T-helper 1 cell treated with Interleukin-12 subunit alpha and Interleukin-12 subunit beta and Interleukin-4 antibody, amounts not matched to agents 30 μg/mL and 1 μg/mL, for 36 hours (primary cell): Measurements from ENCODE around the gene ATP13A1.
"Not testable (repeated sequence)": the region's sequence is repeated elsewhere in the genome, so short reads cannot be mapped to it uniquely, and the experiment has no call there.

Source experiments
- H3K27ac Mint-ChIP-seq: one replicate; pipeline ENCODE4 v1.8.0; 2021; ENCODE audit warnings: mild to moderate bottlenecking, mixed read lengths
- H3K27me3 Mint-ChIP-seq: one replicate; pipeline ENCODE4 v1.8.0; 2021; ENCODE audit warnings: low read depth, mixed read lengths
- H3K36me3 Mint-ChIP-seq: one replicate; pipeline ENCODE4 v1.8.0; 2021; ENCODE audit warnings: low read depth, mixed read lengths
- H3K4me1 Mint-ChIP-seq: one replicate; pipeline ENCODE4 v1.8.0; 2021; ENCODE audit warnings: low read depth, mixed read lengths
- H3K4me3 Mint-ChIP-seq: one replicate; pipeline ENCODE4 v1.8.0; 2021; ENCODE audit warnings: mild to moderate bottlenecking, moderate library complexity, mixed read lengths
- H3K9me3 Mint-ChIP-seq: one replicate; pipeline ENCODE4 v1.8.0; 2021; ENCODE audit warnings: mixed read lengths

Gene ATP13A1

GRCh38 chr19:19626516-19627472 is 36.7 kb downstream of the ATP13A1 start:
- peak overlapping the region; percentile 97 for H3K4me3 Mint-ChIP-seq
- peak overlapping the region; percentile 96 for H3K27ac Mint-ChIP-seq
- peaks cover 15% of the 10 kb centered on the region for H3K4me1 Mint-ChIP-seq
- H3K36me3 Mint-ChIP-seq, result peaks cover 28% of the 10 kb centered on the region
- H3K27me3 Mint-ChIP-seq, result no peaks in the 10 kb centered on the region
- no peaks in the 10 kb centered on the region for H3K9me3 Mint-ChIP-seq

- H3K4me1 Mint-ChIP-seq, result peaks cover 20% of the 10 kb centered on the region
- no peak overlapping the region for H3K4me3 Mint-ChIP-seq
- no peaks in the 10 kb centered on the region for H3K9me3 Mint-ChIP-seq
- no peak overlapping the region for H3K27ac Mint-ChIP-seq
- H3K36me3 Mint-ChIP-seq, result peaks cover 24% of the 10 kb centered on the region
- H3K27me3 Mint-ChIP-seq, result no peaks in the 10 kb centered on the region
Observed at GRCh38 chr19:19624032-19624570, 39.4 kb downstream of the ATP13A1 start.

GRCh38 chr19:19623383-19623782 is 40.1 kb downstream of the ATP13A1 start:
- no peaks in the 10 kb centered on the region for H3K9me3 Mint-ChIP-seq
- peaks cover 24% of the 10 kb centered on the region for H3K36me3 Mint-ChIP-seq
- H3K4me3 Mint-ChIP-seq, result no peak overlapping the region
- H3K27ac Mint-ChIP-seq, result no peak overlapping the region
- peaks cover 24% of the 10 kb centered on the region for H3K4me1 Mint-ChIP-seq
- H3K27me3 Mint-ChIP-seq, result no peaks in the 10 kb centered on the region

- H3K4me1 Mint-ChIP-seq, result peaks cover 37% of the 10 kb centered on the region
- no peaks in the 10 kb centered on the region for H3K27me3 Mint-ChIP-seq
- H3K36me3 Mint-ChIP-seq, result peaks cover 26% of the 10 kb centered on the region
- H3K9me3 Mint-ChIP-seq, result no peaks in the 10 kb centered on the region
- peak overlapping the region; percentile 31 for H3K27ac Mint-ChIP-seq
- no peak overlapping the region for H3K4me3 Mint-ChIP-seq
Observed at GRCh38 chr19:19619849-19620210, 43.6 kb downstream of the ATP13A1 start.

GRCh38 chr19:19619181-19619848 is 44.2 kb downstream of the ATP13A1 start:
- H3K4me1 Mint-ChIP-seq, result peaks cover 37% of the 10 kb centered on the region

GRCh38 chr19:19618219-19619051 is 45.0 kb downstream of the ATP13A1 start, which contains the start of gene PBX4:
Gene PBX4 (minus strand): TSS chr19:19618687. CDS start chr19:19618629, 58 bp downstream.
- Mint-ChIP-seq H3K4me1 (peaks cover 42% of the 10 kb centered on the region), H3K4me3 (peak within 1 kb of the TSS; percentile 92), H3K27me3 (no peaks in the 10 kb centered on the region), H3K36me3 (peaks cover 25% of the 10 kb centered on the region), H3K27ac (peak within 1 kb of the TSS; percentile 90), H3K9me3 (no peaks in the 10 kb centered on the region)

More at GRCh38 chr19:19619181-19619848, 44.2 kb downstream of the ATP13A1 start:
- Mint-ChIP-seq H3K9me3 (no peaks in the 10 kb centered on the region), H3K27me3 (no peaks in the 10 kb centered on the region), H3K36me3 (peaks cover 25% of the 10 kb centered on the region), H3K27ac (peak overlapping the region; percentile 90), H3K4me3 (peak overlapping the region; percentile 87)

GRCh38 chr19:19615086-19615485 is 48.4 kb downstream of the ATP13A1 start:
- Mint-ChIP-seq H3K4me3 (peak overlapping the region; percentile 86), H3K27ac (peak overlapping the region; percentile 96), H3K9me3 (no peaks in the 10 kb centered on the region), H3K36me3 (peaks cover 28% of the 10 kb centered on the region), H3K4me1 (peaks cover 52% of the 10 kb centered on the region), H3K27me3 (no peaks in the 10 kb centered on the region)

GRCh38 chr19:19613506-19613905 is 50.0 kb downstream of the ATP13A1 start:
- Mint-ChIP-seq H3K27me3 (no peaks in the 10 kb centered on the region), H3K36me3 (peaks cover 42% of the 10 kb centered on the region), H3K4me1 (peaks cover 50% of the 10 kb centered on the region), H3K27ac (no peak overlapping the region), H3K4me3 (peak overlapping the region; percentile 12), H3K9me3 (no peaks in the 10 kb centered on the region)

GRCh38 chr19:19610376-19611202 is 52.9 kb downstream of the ATP13A1 start:
- H3K27ac Mint-ChIP-seq, result no peak overlapping the region
- peaks cover 45% of the 10 kb centered on the region for H3K4me1 Mint-ChIP-seq
- H3K36me3 Mint-ChIP-seq, result peaks cover 41% of the 10 kb centered on the region
- no peaks in the 10 kb centered on the region for H3K9me3 Mint-ChIP-seq
- no peak overlapping the region for H3K4me3 Mint-ChIP-seq
- H3K27me3 Mint-ChIP-seq, result no peaks in the 10 kb centered on the region

- H3K4me1 Mint-ChIP-seq, result peaks cover 45% of the 10 kb centered on the region
- not testable (repeated sequence) for H3K4me3 Mint-ChIP-seq, H3K27me3 Mint-ChIP-seq, H3K9me3 Mint-ChIP-seq
- H3K36me3 Mint-ChIP-seq, result peaks cover 34% of the 10 kb centered on the region
- peak overlapping the region; percentile 96 for H3K27ac Mint-ChIP-seq
Observed at GRCh38 chr19:19606686-19607085, 56.8 kb downstream of the ATP13A1 start.

GRCh38 chr19:19606021-19606420 is 57.5 kb downstream of the ATP13A1 start:
- H3K36me3 Mint-ChIP-seq, result peaks cover 41% of the 10 kb centered on the region
- H3K4me3 Mint-ChIP-seq, result peak overlapping the region; percentile 56
- no peaks in the 10 kb centered on the region for H3K27me3 Mint-ChIP-seq
- H3K27ac Mint-ChIP-seq, result peak overlapping the region; percentile 96
- H3K9me3 Mint-ChIP-seq, result peaks cover 2% of the 10 kb centered on the region
- peaks cover 52% of the 10 kb centered on the region for H3K4me1 Mint-ChIP-seq

GRCh38 chr19:19602713-19603324 is 60.7 kb downstream of the ATP13A1 start:
- H3K4me3 Mint-ChIP-seq, result peak overlapping the region; percentile 43
- no peaks in the 10 kb centered on the region for H3K27me3 Mint-ChIP-seq
- peaks cover 55% of the 10 kb centered on the region for H3K4me1 Mint-ChIP-seq
- H3K9me3 Mint-ChIP-seq, result peaks cover 4% of the 10 kb centered on the region
- H3K27ac Mint-ChIP-seq, result peak overlapping the region; percentile 87
- H3K36me3 Mint-ChIP-seq, result peaks cover 33% of the 10 kb centered on the region

GRCh38 chr19:19602136-19602712 is 61.3 kb downstream of the ATP13A1 start:
- Mint-ChIP-seq H3K4me3 (peak overlapping the region; percentile 64), H3K9me3 (peaks cover 4% of the 10 kb centered on the region), H3K36me3 (peaks cover 39% of the 10 kb centered on the region), H3K27ac (peak overlapping the region; percentile 87), H3K4me1 (peaks cover 59% of the 10 kb centered on the region), H3K27me3 (no peaks in the 10 kb centered on the region)
